Thoracic aorta (tissue), 2 donors: Measurements from ENCODE around the gene FUT6. TPM values are rescaled to one million over a fixed set of nuclear protein-coding genes. Genes with fewer than 3 reads are reported as not detected.

ENCODE experiments used
- ATAC-seq: fragments of 150-250 bp; one replicate; pipeline ENCODE4 v1.8.0; 2017; ENCODE audit warnings: low read depth; ENCODE audit not compliant: insufficient number of reproducible peaks, low FRiP score
- DNase-seq: peaks from one replicate; pipeline ENCODE4 v3.0.0-alpha.2; 2020; ENCODE audit warnings: low spot score
- H3K27ac ChIP-seq, 2 donors: fragments of 200-600 bp; sonication (generic); 1 replicate in 1 of 2; 2 replicates in 1 of 2; pipeline ENCODE4 v1.5.1; 2016; ENCODE audit warnings: mild to moderate bottlenecking in 2 of 2, moderate library complexity in 2 of 2
- H3K27me3 ChIP-seq: fragments of 200-600 bp; sonication (generic); replicated peaks from 2 replicates; pipeline ENCODE4 v1.6.0; 2016; ENCODE audit warnings: mild to moderate bottlenecking; ENCODE audit not compliant: insufficient read depth
- H3K36me3 ChIP-seq: fragments of 200-600 bp; sonication (generic); one replicate; pipeline ENCODE4 v1.5.1; 2016
- H3K4me1 ChIP-seq, 2 donors: fragments of 200-600 bp; sonication (generic); 1 replicate in 1 of 2; 2 replicates in 1 of 2; pipeline versions ENCODE4 v1.5.1 to v1.6.0; 2016; ENCODE audit warnings: low read depth in 2 of 2, mild to moderate bottlenecking in 1 of 2; ENCODE audit not compliant: control insufficient read depth in 1 of 2
- H3K4me3 ChIP-seq: fragments of 200-600 bp; sonication (generic); 2 replicates; pipeline ENCODE4 v1.5.1; 2016; ENCODE audit warnings: mild to moderate bottlenecking
- H3K9me3 ChIP-seq: fragments of 200-600 bp; sonication (generic); 2 replicates; pipeline ENCODE4 v1.5.1; 2016
- total RNA-seq, 2 donors: library from RNA; depleted of rRNA; stranded (reverse); fragments of >200 nt; gene quantifications; one replicate each; pipeline versions ENCODE4 v1.1.0 to v1.2.3, GENCODE V29; 2016
- TF ChIP-seq, protein P1 (sequence below): fragments of 200-600 bp; sonication (generic); IDR thresholded peaks from one replicate; pipeline ENCODE4 v1.5.1; 2019; ENCODE audit warnings: antibody characterized with exemption

Gene FUT6
- total RNA-seq, 2 donors from 2014 or later, result not detected

DNA sequence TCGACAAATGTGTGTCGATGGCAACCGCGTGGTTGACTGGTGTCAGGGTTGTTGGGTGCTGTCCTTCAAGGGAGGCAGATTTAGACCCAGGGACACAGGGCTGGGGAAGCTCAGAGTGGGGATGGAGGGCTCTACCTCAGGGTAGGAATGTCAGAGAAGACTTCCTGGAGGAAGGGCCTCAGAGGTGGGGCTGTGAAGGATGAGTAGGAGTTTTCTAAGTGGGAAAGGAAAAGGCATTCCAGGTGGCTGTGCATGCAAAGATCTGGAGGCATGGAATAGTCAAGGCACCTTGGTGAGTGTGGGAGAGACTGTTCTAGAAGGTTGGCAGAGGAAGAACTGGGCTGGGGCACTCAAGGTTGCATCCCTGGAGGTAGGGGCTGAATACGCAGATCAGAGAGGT lies 32.6 kb downstream of the FUT6 start:
- TF ChIP-seq, protein P1, sequence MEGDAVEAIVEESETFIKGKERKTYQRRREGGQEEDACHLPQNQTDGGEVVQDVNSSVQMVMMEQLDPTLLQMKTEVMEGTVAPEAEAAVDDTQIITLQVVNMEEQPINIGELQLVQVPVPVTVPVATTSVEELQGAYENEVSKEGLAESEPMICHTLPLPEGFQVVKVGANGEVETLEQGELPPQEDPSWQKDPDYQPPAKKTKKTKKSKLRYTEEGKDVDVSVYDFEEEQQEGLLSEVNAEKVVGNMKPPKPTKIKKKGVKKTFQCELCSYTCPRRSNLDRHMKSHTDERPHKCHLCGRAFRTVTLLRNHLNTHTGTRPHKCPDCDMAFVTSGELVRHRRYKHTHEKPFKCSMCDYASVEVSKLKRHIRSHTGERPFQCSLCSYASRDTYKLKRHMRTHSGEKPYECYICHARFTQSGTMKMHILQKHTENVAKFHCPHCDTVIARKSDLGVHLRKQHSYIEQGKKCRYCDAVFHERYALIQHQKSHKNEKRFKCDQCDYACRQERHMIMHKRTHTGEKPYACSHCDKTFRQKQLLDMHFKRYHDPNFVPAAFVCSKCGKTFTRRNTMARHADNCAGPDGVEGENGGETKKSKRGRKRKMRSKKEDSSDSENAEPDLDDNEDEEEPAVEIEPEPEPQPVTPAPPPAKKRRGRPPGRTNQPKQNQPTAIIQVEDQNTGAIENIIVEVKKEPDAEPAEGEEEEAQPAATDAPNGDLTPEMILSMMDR, result no peak
- no peak for ATAC-seq
- DNase-seq, result no peak
- Histone ChIP-seq H3K27ac (no peak overlapping the region), H3K36me3 (no peaks in the 10 kb centered on the region), H3K4me3 (no peak overlapping the region), H3K4me1 (peaks cover 4 to 7% of the 10 kb centered on the region in 2 donors), H3K27me3 (peaks cover 11% of the 10 kb centered on the region), H3K9me3 (no peaks in the 10 kb centered on the region)

DNA sequence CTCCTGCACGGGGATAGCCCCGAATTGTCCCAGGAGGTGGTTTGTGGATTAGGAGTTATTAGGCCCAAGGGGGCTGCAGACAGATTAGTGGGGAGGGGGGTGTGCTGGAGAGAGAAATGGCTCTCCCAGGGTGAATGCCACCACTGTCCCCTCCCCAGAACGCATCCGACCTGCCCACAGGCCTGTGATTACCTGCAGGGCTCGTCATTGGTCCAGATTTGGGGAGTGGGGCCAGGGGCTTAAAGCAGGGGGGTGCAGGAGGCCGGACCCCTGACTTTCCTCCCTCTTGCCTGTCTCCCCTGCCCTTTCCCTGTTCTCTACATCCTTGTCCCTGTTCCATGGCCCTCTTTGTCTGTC lies 33.4 kb downstream of the FUT6 start:
- Histone ChIP-seq H3K4me1 (peaks cover 4 to 7% of the 10 kb centered on the region in 2 donors), H3K27ac (no peak overlapping the region), H3K9me3 (no peaks in the 10 kb centered on the region), H3K36me3 (no peaks in the 10 kb centered on the region), H3K4me3 (no peak overlapping the region), H3K27me3 (peaks cover 16% of the 10 kb centered on the region)
- DNase-seq (no peak), ATAC-seq (no peak)
- TF ChIP-seq, protein P1, result no peak

DNA sequence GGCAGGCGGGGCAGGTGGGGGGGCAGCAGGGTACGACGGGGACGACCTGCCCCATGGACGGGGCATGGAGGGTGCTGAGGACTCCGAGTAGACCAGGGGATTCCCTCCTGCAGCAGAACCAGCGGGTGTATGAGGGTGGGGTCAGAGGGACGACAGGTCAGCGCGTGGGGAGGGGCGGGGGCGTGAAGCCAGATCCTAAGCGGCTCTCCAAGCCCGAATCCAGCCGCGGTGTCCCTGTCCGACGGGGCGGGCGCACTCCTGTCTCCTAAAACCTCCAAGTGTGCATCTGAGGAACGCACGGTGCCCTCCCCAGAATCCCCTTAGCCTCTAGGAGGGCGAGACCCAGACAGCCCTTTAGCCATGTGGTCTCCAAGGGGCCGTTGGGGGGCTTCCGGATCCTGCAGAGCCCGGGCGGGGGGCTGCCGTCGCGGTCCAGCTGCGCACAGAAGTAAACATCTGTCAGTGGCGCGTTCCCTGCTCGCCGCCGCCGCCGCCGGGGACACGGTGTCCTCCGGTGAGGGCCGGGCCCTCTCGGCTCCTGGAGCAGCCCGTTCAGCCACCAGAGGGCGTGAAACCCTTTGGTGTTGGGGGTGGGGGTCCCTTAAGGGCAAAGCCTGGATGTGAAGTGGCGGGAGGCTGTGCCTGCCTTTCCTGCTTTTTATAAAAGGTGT lies 33.9 kb downstream of the FUT6 start:
- Histone ChIP-seq H3K27me3 (peaks cover 16% of the 10 kb centered on the region), H3K27ac (no peak overlapping the region), H3K9me3 (no peaks in the 10 kb centered on the region), H3K4me1 (peaks cover 4 to 7% of the 10 kb centered on the region in 2 donors), H3K36me3 (no peaks in the 10 kb centered on the region), H3K4me3 (no peak overlapping the region)
- TF ChIP-seq, protein P1, result peak; percentile 47
- no peak for ATAC-seq
- DNase-seq, result no peak

DNA sequence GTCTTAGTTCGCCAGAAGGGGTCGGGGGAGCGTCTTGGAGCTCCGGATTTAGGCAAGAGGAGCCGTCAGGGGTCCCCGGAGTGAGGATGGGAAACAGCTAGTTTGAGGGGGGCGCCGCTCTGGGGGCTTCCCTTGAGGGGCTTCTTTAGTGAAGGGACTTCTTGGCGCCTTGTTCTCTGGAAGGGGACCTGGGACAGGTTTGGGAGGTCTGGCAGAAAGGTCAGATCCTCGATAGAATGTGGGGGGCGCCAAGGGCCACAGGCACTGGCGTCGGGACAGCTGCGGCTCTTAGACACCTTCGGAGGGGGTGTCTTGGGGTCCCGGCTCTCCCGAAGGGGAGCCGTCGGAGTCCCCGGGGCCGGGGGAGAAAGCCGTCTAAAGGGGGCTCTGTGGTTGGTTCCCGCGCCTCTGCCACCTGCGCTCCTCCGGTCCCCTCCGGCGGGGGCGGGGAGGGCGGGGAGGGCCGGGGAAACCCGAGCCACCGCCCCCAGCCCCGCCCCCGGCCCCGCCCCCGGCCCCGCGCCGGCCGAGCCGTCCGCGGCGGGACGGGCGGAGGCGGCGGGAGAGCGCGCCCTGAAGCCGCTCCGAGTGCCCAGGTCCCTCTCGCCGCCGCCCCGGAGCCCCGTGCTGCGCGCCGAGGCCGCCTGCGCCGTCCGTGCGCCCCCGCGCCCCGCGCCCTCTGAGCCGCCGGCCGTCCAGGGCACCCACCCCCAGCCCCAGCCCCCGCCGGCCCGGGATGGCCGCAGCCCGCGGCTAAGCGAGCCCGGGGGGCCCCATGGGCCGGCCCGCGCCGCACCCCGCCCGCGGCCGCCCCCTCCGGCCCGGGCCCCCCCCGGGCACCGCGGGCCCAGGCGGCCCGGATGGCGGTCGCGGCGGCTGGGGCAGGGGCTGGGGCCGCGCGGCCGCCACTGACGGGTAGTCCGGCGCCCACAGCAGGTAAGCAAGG lies 34.7 kb downstream of the FUT6 start, which contains the start of gene NRTN:
TSS of gene NRTN (plus strand) at position 552 of the 946 bp plus-strand sequence. CDS start 19,099 bp downstream, outside the sequence.
- Histone ChIP-seq H3K27me3 (peaks cover 16% of the 10 kb centered on the region), H3K4me3 (peak within 1 kb of the TSS; percentile 61), H3K9me3 (no peaks in the 10 kb centered on the region), H3K36me3 (no peaks in the 10 kb centered on the region), H3K4me1 (peaks cover 4 to 7% of the 10 kb centered on the region in 2 donors), H3K27ac (peak within 1 kb of the TSS in 1 of 2 donors; percentile 34)
- ATAC-seq (no peak), DNase-seq (no peak)
- TF ChIP-seq, protein P1, result no peak
